GM18526 (cell line): ENCODE results near the gene TAF8.

Experiments used
- POLR2A ChIP-seq: IDR thresholded peaks from 3 replicates; pipeline ENCODE4 v1.6.1; 2011; ENCODE audit not compliant: insufficient read length; ENCODE audit errors: extremely low read depth

TAF8 gene, protein sequence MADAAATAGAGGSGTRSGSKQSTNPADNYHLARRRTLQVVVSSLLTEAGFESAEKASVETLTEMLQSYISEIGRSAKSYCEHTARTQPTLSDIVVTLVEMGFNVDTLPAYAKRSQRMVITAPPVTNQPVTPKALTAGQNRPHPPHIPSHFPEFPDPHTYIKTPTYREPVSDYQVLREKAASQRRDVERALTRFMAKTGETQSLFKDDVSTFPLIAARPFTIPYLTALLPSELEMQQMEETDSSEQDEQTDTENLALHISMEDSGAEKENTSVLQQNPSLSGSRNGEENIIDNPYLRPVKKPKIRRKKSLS

DNA sequence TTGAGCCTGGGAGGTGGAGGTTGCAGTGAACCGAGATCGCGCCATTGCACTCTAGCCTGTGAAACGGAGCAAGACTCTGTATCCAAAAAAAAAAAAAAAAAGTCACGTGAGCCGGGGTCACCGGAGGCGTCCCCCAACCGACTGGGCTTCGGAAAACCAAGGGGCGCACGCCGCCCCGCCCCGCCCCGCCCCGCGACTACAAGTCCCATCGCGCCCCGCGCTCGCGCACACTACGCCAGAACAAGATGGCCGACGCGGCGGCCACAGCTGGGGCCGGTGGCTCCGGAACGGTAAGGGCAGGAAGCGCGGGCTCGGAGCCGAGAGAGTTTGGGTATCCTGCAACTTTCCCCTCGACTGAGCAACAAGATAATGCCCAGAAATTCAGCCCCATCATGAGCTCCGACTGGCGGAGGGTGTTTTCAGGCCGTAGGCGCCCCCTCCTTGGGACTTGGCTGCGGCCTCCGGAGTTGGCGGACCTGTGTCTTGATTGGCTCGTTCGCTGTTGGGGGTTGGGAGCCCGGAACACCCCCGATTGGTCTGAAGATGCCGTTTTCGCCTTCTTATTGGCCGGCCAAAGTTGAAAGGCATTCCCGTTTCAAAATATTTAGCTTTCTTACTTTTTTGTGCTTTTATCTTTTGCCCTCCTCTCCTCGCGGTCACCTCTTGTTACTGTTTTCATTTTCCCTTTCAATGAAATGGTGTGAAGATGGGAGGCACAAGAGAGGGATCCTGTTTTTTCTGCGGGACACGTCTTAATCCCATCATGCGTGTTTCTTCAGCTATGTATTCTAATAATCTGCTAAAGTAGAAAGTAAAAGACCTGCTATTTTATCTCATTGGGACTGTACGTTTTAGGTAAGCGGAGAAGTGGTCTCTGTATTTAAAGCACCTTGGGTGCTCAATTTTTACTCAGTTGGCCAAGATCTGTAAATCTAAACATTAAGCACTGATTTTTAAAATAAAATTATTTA is at the start of gene TAF8:
Gene TAF8 (plus strand): TSS at position 228 of the 971 bp plus-strand sequence. CDS start 18 bp downstream, at position 246.
- TF ChIP-seq POLR2A: peak; percentile 99

DNA sequence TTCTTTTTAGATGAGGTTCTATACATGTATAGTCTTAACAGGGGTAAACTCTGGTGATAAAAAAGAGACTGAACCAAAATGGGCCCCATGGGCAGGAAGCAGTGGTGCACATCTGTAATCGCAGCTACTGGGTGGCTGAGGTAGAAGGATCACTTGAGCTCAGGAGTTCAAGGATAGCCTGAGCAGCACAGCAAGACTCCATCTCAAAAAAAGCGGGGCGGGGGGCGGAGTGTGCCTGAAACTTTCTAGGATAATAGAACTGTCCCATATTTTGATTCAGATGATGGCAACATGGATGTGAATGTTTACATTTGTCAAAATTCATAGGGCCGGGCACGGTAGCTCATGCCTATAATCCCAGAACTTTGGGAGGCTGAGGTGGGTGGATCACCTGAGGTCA is 48.8 kb upstream of the TAF8 start:
- no peak for TF ChIP-seq POLR2A

DNA sequence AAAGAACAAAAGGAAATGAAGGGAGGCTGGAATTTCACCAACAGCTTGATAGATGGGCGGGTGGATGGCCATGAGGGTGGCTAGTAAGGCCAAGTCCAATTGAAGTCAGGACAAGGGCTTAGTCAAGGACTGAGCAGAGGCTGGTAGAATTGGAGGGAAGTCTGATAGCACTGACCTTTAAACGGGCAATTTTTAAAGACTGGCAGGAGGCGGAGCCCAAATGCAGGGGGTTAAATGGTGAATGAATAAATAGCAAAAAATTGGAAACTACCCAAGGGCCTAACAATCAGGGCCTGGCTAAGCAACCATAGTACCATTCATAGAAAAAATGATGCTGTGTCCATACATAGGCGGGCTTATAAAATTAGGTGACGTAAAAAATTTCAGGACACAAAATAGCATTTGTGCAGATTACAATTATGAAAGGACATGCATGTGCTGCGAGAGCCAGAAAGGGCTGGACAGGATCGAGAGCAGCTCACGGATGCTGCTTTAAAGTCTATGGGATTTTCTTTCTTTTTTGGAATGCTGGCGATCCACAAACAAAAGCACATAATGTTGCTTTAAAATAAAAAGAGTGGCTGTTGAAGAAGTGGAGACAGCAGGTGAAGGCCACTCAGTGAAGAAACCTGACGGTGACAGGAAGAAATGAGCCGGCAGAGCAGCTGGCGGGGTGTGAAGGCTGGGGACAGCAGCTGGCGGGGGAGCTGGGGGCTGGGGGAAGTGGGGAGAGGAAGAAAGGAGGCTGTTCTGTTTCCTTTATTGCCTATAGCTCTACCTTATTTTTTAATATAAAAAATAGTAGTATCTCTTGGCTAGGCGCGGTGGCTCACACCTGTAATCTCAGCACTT is 42.8 kb upstream of the TAF8 start:
- no peak for TF ChIP-seq POLR2A

DNA sequence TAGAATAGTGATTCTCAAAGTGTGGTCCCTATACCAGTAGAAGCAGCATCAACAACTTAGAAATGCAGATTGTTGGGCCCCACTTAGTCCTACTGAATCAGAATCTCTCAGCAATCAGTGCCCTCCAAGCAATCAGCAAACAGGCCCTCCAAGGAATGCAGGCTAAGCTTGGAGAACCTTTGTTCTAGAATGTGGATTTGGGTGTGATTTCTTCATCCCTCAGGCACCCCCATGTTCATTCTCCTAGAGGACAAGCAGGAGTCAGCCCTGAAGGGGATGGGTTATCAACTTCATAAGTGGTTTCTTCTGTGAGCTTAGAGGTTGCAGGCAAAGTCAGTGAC is 40.5 kb upstream of the TAF8 start:
- TF ChIP-seq POLR2A: no peak

DNA sequence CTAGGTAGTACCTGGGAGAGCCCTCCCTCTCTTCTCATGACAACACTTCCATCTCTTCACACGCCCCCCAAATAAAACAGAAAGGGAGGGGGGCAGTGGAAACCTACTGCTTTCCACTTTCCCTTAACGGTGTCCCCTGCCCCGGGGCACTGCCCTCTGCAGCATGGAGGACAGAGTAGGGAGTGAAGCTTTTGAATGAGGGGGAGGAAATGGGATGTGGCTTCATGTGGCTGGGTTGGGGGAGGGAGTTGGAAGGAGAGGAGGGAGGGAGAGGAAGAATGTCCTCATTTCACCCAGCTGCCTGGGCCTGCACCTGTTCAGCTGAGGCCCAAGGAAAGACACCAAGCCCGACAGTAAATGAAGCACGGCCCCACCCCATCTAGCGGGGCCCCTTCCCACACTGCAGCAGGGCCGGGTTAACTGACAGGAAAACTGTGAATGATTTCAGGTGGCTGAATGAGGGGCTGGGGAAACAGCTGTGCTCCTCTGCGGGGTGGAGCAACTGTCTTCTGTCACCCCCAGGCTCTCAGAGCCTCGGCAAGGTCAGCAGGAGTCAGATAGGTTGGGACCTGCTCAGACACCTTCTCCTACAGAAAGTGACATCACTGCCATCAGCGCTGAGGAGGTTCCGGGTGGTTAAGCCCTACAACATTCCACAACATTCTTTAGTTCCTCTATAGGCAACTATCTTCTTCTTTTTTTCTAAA is 40.0 kb upstream of the TAF8 start:
- peak; percentile 29 for TF ChIP-seq POLR2A

DNA sequence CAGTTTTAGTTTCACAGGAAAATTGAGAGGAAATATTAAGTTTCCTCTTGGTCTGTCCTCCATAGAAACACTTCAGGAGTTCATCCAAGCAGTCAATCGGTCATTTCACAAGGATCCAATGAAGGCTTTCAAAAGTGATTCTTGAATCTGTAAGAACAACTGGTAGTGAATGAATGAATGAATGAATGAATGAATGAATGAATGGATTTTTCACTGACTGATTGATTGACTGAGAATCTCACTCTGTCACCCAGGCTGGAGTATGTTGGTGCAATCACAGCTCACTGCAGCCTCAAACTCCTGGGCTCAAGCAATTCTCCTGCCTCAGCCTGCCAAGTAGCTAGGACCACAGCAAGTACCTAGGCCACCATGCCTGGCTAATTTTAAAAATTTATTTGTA is 39.4 kb upstream of the TAF8 start:
- no peak for TF ChIP-seq POLR2A

DNA sequence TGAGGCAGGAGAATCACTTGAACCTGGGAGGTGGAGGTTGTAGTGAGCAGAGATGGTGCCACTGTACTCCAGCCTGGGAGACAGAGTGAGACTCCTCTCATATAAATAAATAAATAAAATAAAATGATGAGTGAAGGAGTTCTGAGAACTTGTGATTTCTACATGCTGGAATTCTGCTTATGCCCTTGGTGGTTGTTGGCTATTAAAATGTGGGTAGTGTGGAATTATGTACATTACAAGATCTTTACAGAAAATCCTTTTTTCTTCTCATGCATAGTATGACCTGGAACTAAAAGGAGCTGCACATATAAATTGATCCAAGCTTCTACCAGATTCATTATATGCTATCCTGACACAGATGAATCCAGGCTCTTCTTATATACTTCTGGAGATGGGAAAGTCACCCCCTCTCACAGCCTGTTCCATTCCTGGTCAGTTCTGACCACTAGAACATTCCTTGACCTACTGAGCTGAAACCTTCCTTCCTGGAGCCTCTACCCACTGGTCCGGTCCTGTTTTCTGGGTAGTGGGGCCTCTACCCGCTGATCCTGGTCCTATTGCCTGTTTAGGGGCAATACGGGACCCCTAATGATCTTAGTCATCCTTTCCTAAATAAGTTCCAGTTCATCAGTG is 37.7 kb upstream of the TAF8 start:
- TF ChIP-seq POLR2A: no peak

DNA sequence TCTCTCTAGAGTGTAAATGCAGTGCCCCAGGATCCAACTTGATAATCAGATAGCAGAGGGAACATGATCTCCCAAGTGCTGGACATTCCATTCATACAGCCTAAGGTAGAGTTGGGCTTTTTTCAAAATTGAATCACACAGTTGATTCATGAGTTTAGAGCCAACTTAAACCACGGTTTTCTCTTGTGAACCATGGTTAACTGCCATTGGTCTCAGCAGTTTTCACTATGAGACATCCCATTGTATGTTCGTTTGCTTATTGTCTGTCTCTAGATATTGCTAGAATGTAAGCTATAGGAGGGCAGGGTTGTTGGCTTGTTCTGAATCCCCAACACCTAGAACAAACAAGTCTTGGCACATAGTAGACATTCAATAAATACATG is 37.2 kb upstream of the TAF8 start:
- TF ChIP-seq POLR2A: no peak

DNA sequence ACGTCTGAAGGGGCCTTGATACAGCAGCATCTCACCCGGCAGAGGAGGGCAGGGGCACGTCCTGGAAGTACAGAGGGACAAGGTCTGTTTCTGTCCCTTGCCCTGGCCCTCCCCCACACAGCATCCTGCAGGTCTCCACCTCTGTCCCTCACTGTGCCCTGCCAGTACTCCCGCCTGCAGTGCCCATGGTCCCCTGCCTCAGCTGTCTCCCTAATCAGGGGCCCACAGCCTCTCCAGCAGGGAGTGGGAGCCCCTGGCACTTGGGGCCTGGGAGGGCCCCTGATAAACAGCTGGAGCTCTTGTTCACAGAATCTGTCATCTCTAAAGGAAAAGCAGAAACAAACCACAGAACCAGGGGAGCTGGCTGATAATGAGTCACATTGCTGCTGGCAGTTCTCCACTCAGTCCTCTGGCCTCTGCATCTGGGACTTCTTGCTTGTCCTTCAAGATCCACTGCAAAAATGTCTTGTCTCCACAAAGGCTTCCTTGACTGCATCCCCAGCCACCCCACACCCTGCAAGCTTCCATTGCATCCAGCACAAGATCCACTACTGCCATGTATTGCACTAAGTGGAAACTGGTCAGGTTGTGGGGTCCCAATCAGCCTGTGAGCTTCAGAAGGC is 33.2 kb upstream of the TAF8 start:
- no peak for TF ChIP-seq POLR2A

DNA sequence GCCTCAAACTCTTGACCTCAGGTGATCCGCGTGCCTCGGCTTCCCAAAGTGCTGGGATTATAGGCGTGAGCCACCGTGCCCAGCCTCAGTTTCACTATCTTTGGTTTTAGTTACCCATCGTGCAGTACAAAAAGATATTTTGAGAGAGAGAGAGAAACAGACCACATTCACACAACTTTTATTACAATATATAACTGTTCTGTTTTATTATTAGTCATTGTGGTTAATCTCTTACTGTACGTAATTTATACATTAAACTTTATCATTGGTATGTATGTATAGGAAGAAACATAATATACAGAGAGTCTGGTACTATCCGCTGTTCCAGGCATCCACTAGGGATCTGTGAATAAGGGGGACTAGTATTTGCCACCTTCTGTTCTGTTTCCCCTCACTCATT is 29.4 kb upstream of the TAF8 start:
- no peak for TF ChIP-seq POLR2A

DNA sequence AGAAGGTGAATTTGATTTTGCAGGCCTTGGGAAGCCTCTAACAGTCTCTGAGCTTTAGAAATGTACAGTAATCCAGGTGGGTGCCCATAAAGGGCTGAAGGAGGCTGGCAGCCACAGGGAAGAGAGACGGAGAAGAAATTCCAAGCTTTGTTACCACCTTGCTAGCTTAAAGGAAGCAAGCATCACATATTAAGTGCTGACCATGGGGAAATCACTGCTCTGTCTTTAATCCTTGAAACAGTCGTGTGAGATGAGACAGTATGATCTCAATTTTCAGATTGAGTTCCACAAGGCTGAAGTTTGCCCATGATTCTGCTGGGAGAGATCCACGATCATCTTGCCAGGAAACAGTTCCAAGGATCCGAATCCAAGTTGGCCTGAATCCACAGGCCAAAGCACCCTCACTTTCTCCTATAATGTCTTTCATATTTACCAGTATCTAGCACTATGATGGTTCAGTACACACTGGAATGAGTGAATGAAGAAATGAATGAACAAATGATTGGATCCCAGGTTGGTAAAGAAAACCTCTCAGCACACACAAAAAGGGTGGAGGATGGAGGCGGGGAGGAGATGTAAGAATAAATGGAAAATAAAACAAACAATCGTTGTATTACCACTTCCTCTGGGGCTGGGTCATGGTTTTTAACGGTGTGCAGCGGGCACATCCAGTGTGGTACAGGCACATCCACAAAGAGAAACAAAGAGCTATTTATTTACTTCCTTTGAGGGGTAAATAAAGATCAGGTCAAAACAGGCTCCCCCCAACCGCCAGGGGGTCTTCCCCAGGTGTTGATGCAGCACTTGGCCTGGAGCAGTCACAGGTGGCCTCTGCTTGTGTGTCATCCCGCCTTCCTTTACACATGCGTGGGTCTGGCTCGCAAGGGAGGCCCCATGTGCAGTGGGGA is 28.2 kb upstream of the TAF8 start:
- no peak for TF ChIP-seq POLR2A

DNA sequence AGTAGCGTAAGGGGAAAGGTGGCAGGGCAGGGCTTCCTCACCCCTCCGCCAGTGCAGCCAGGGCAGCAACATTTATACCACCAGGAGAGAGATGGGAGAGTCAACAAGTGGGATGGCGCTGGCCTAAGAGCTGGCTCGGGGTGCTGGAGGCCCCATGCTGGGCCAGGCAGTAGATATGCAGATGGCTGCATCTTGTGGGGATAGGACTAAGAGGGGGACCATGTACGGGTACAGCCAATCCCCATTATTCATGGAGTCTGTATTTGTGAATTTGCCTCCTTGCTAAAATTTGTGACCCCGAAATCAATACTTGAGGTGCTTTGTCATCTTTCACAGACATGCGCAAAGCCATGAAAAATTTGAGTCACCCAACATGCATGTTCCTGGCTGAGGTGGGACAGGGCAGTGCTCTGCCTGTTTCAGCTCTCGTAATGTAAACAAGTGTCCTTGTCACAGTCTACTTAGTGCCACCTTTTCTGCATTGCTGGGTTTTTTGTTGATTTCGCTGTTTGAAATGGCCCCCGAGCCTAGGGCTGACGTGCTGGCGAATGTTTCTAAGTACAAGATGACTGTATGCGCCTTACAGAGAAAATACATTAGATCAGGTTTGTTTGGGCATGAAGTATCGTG is 27.5 kb upstream of the TAF8 start:
- TF ChIP-seq POLR2A: no peak
